ENCODE data around the gene SNCG. TPM values are rescaled to one million over a fixed set of nuclear protein-coding genes. Genes with fewer than 3 reads are reported as not detected.

Gene SNCG
- total RNA-seq, 1 experiment from 2014 or later, result not detected

DNA sequence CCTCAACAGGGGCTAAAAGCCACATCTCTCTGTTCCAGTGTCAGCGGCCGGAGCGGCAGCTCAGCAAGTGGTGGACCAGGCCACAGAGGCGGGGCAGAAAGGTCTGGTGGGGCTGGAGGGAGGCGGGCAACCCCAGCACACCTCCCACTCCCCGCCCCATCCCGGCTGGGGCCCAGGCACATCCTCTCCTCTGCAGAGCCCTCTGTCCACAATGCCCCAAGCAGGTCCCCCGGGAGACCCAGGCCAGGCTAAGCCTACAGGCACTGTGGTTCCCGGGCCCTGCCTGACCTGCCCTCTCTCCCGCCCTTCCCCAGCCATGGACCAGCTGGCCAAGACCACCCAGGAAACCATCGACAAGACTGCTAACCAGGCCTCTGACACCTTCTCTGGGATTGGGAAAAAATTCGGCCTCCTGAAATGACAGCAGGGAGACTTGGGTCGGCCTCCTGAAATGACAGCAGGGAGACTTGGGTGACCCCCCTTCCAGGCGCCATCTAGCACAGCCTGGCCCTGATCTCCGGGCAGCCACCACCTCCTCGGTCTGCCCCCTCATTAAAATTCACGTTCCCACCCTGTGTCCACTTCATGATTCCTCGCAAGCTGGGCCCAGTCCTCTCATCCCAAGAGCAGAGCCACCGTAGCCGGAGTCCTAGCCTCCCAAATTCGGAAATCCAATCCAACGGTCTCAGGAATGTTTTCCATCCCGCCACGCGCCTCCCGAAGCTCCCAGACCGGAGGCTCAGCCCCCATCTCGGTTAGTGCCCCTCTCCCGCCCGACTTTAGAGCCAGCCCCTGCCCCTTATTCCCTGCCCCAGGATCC, 12.0 kb downstream of the SNCG start:
- ChIA-PET CTCF (no interaction called here), POLR2A (ENCODE audit: low non-redundant PET) (no interaction called here)
- no TSS peak for BruUV-seq (replicated peaks)
- Histone ChIP-seq H3K27me3 (replicated peaks; ENCODE audit: insufficient read depth, low read depth, low read length, poor library complexity) (no peaks in the 10 kb centered on the region), H3K9me3 (ENCODE audit: low read depth, low read length, poor library complexity, severe bottlenecking) (no peaks in the 10 kb centered on the region), H3K4me1 (ENCODE audit: insufficient read depth, low read length, poor library complexity, severe bottlenecking) (peaks cover 6% of the 10 kb centered on the region), H3K27ac (ENCODE audit: low read depth, low read length, poor library complexity, severe bottlenecking) (peak overlapping the region; percentile 63), H3K36me3 (ENCODE audit: insufficient read depth, low read length, poor library complexity, severe bottlenecking) (no peaks in the 10 kb centered on the region), H3K4me3 (ENCODE audit: low read depth, low read length, poor library complexity, severe bottlenecking) (peak overlapping the region; percentile 49)
- intact Hi-C loops (cut with micrococcal nuclease; ENCODE audit: unreplicated experiment), result no loop called here
- TF ChIP-seq, protein P1, sequence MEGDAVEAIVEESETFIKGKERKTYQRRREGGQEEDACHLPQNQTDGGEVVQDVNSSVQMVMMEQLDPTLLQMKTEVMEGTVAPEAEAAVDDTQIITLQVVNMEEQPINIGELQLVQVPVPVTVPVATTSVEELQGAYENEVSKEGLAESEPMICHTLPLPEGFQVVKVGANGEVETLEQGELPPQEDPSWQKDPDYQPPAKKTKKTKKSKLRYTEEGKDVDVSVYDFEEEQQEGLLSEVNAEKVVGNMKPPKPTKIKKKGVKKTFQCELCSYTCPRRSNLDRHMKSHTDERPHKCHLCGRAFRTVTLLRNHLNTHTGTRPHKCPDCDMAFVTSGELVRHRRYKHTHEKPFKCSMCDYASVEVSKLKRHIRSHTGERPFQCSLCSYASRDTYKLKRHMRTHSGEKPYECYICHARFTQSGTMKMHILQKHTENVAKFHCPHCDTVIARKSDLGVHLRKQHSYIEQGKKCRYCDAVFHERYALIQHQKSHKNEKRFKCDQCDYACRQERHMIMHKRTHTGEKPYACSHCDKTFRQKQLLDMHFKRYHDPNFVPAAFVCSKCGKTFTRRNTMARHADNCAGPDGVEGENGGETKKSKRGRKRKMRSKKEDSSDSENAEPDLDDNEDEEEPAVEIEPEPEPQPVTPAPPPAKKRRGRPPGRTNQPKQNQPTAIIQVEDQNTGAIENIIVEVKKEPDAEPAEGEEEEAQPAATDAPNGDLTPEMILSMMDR (conservative IDR thresholded peaks at IDR 0.05; ENCODE audit: low read depth, low read length), result no peak
- no peak for TF ChIP-seq EZH2 (IDR thresholded peaks at IDR 0.05; ENCODE audit: borderline replicate concordance, low read depth, low read length, poor library complexity, severe bottlenecking)
- DNase-seq (ENCODE audit: low spot score), result no peak

DNA sequence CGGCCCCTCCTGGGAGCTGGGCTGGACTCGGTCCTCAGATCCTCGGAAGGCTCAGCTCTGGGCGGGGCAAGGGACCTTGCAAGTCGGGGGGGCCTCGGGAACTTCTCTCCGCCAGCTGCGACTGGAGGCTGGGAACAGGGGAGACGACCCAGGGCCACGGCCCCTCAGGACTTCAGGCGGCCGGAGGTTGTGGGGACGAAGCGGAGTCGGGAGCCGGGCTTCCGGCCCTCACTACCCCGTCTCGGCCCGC, 12.5 kb downstream of the SNCG start:
- Histone ChIP-seq H3K27ac (ENCODE audit: low read depth, low read length, poor library complexity, severe bottlenecking) (peak overlapping the region; percentile 63), H3K4me1 (ENCODE audit: insufficient read depth, low read length, poor library complexity, severe bottlenecking) (peaks cover 6% of the 10 kb centered on the region), H3K9me3 (ENCODE audit: low read depth, low read length, poor library complexity, severe bottlenecking) (no peaks in the 10 kb centered on the region), H3K4me3 (ENCODE audit: low read depth, low read length, poor library complexity, severe bottlenecking) (peak overlapping the region; percentile 49), H3K27me3 (replicated peaks; ENCODE audit: insufficient read depth, low read depth, low read length, poor library complexity) (no peaks in the 10 kb centered on the region), H3K36me3 (ENCODE audit: insufficient read depth, low read length, poor library complexity, severe bottlenecking) (no peaks in the 10 kb centered on the region)
- no peak for TF ChIP-seq EZH2 (IDR thresholded peaks at IDR 0.05; ENCODE audit: borderline replicate concordance, low read depth, low read length, poor library complexity, severe bottlenecking)
- TF ChIP-seq, protein P1 (conservative IDR thresholded peaks at IDR 0.05; ENCODE audit: low read depth, low read length), result no peak
- DNase-seq (ENCODE audit: low spot score), result no peak
- ChIA-PET CTCF (no interaction called here), POLR2A (ENCODE audit: low non-redundant PET) (no interaction called here)
- no TSS peak for BruUV-seq (replicated peaks)
- intact Hi-C loops (cut with micrococcal nuclease; ENCODE audit: unreplicated experiment), result no loop called here

DNA sequence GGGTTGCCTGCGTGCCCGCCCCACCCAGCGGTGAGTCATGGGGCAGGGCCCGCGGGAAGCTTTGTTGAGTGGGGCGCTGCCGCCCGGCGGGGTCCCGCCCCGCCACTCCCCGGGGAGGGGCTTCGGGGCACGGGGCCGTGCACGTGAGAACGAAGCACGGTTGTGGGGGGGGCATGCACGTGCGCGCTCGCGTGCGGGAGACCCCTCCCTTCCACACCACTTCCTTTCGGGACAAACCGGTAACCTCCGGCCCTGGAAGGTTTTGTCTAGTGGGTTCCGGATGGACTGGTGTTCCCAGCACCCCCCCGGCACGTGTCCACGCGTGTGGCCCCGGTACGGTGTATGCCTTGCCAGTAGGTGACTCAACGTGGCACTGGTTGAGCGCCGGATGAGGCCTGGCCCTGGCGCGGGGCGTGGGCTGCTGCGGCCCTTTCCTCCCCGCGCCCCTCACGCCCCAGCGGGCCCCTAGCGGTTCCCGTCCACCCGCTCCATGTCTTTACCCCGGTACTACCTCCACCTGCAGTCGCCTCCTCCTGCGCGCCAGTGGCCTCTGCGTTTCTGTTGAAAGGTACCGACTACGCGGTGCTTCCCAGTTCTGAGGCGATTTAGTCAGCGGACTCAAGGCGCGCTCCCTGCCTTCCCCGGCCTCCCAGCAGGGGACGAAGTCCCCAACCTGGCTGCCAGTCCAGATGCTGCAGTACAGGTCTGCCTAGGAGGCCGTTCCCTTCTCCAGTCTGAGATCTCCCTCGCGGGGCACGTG, 13.0 kb downstream of the SNCG start:
- Histone ChIP-seq H3K4me1 (ENCODE audit: insufficient read depth, low read length, poor library complexity, severe bottlenecking) (peaks cover 1% of the 10 kb centered on the region), H3K9me3 (ENCODE audit: low read depth, low read length, poor library complexity, severe bottlenecking) (no peaks in the 10 kb centered on the region), H3K36me3 (ENCODE audit: insufficient read depth, low read length, poor library complexity, severe bottlenecking) (no peaks in the 10 kb centered on the region), H3K27me3 (replicated peaks; ENCODE audit: insufficient read depth, low read depth, low read length, poor library complexity) (no peaks in the 10 kb centered on the region), H3K27ac (ENCODE audit: low read depth, low read length, poor library complexity, severe bottlenecking) (peak overlapping the region; percentile 63), H3K4me3 (ENCODE audit: low read depth, low read length, poor library complexity, severe bottlenecking) (peak overlapping the region; percentile 49)
- intact Hi-C loops (cut with micrococcal nuclease; ENCODE audit: unreplicated experiment), result no loop called here
- no TSS peak for BruUV-seq (replicated peaks)
- TF ChIP-seq, protein P1 (conservative IDR thresholded peaks at IDR 0.05; ENCODE audit: low read depth, low read length), result no peak
- TF ChIP-seq EZH2 (IDR thresholded peaks at IDR 0.05; ENCODE audit: borderline replicate concordance, low read depth, low read length, poor library complexity, severe bottlenecking), result no peak
- DNase-seq (ENCODE audit: low spot score), result peak; percentile 79
- ChIA-PET CTCF (no interaction called here), POLR2A (ENCODE audit: low non-redundant PET) (no interaction called here)

Measured in A673 (cell line).